Stomach (tissue), 19 donors: Measurements from ENCODE around the gene GDPD3. TPM values are rescaled to one million over a fixed set of nuclear protein-coding genes. Genes with fewer than 3 reads are reported as not detected.

Experiments
- DNase-seq, 2 donors: peaks; one replicate each; pipeline versions ENCODE4 v3.0.0 to v3.0.0-alpha.2; 2013 to 2019
- H3K27ac ChIP-seq, 5 donors: fragments of 200-600 bp in 4 of 5; sonication (generic) in 4 of 5; one replicate each; pipeline ENCODE4 v1.5.1; 2013 to 2019; ENCODE audit warnings: mild to moderate bottlenecking in 1 of 5, moderate library complexity in 1 of 5
- H3K27me3 ChIP-seq, 3 donors: fragments of 200-600 bp; sonication (generic); one replicate each; pipeline ENCODE4 v1.5.1; 2017 to 2019; ENCODE audit warnings: mixed run types in 1 of 3
- H3K36me3 ChIP-seq, 4 donors: fragments of 200-600 bp; sonication (generic); 1 replicate in 3 of 4; 2 replicates in 1 of 4; pipeline ENCODE4 v1.5.1; 2016 to 2019
- H3K4me1 ChIP-seq, 4 donors: fragments of 200-600 bp; sonication (generic); one replicate each; pipeline ENCODE4 v1.5.1; 2016 to 2019
- H3K4me3 ChIP-seq, 4 donors: fragments of 200-600 bp; sonication (generic) in 3 of 4; one replicate each; pipeline ENCODE4 v1.5.1; 2016 to 2019; ENCODE audit warnings: mild to moderate bottlenecking in 1 of 4
- H3K9me3 ChIP-seq, 4 donors: fragments of 200-600 bp; sonication (generic); one replicate each; pipeline ENCODE4 v1.5.1; 2016 to 2019
- EP300 ChIP-seq: sonication (generic); formaldehyde crosslinking; IDR thresholded peaks from one replicate; pipeline ENCODE4 v1.6.1; 2017; ENCODE audit warnings: antibody characterized with exemption
- POLR2A ChIP-seq, 4 donors: fragments of 450-650 bp; IDR thresholded peaks; one replicate each; pipeline ENCODE4 v1.6.1; 2016; ENCODE audit warnings: antibody characterized with exemption in 4 of 4, control low read depth in 2 of 4, mild to moderate bottlenecking in 1 of 4, moderate library complexity in 1 of 4
- POLR2AphosphoS5 ChIP-seq, 3 donors: sonication (generic); formaldehyde crosslinking; IDR thresholded peaks; one replicate each; pipeline ENCODE4 v1.6.1; 2016; ENCODE audit warnings: antibody characterized with exemption in 3 of 3
- WGBS, 5 donors: extraction: QIAGEN DNeasy Blood & Tissue Kit in 3 of 5; methylation state at CpG; one replicate each; pipeline versions ENCODE4 v1.1.5 to v1.1.7; 2013 to 2018; 5-methylcytosine and 5-hydroxymethylcytosine counted together
- intact Hi-C: fragments of 100-400 bp; cut with DNase I; formaldehyde crosslinking; loops from one replicate; pipeline ENCODE4 v1.15.1; 2023; ENCODE audit warnings: low total_unique reads
- long read RNA-seq, 10 donors: transcript quantifications; one replicate each; lab custom pipeline, GENCODE V29; 2026
- polyA plus RNA-seq, 3 donors: library from polyadenylated mRNA; stranded (reverse); fragments of 200-250 nt; gene quantifications; one replicate each; pipeline ENCODE4 v1.2.3, GENCODE V29; 2013
- total RNA-seq, 5 donors: library from RNA; depleted of rRNA; stranded (reverse); fragments of >200 nt; gene quantifications; one replicate each; pipeline versions ENCODE4 v1.1.0 to v1.2.3, GENCODE V29; 2014 to 2016
- TF ChIP-seq, protein P1 (sequence below), 7 experiments: fragments of 450-650 bp in 4 of 7; fragments of 200-600 bp in 3 of 7; sonication (generic) in 3 of 7; IDR thresholded peaks; one replicate each; pipeline ENCODE4 v1.5.1; 2016 to 2019; ENCODE audit warnings: antibody characterized with exemption in 7 of 7, control low read depth in 2 of 7, mild to moderate bottlenecking in 1 of 7
- donor health status: healthy with polysubstance abuse.
- donor health status: Bipolar disorder and iron deficiency.
- donor health status: healthy.

GDPD3 gene, protein sequence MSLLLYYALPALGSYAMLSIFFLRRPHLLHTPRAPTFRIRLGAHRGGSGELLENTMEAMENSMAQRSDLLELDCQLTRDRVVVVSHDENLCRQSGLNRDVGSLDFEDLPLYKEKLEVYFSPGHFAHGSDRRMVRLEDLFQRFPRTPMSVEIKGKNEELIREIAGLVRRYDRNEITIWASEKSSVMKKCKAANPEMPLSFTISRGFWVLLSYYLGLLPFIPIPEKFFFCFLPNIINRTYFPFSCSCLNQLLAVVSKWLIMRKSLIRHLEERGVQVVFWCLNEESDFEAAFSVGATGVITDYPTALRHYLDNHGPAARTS
- total RNA-seq: 100 to 1,000 TPM in 1 of 5 donors, 1 to 10 TPM in 4; 1.8 to 178 (median 7.2) TPM
- 10 to 100 TPM in 1 of 3 donors, 1 to 10 TPM in 2; 4.4 to 15.9 (median 4.6) TPM for polyA plus RNA-seq
- long read RNA-seq, donor 1, partial matches to known transcripts: 0 of 1 reads
- long read RNA-seq, donor 1, other reads (novel, unspliced or antisense): 0 of 1 reads
- long read RNA-seq, donor 2: 0 reads
- long read RNA-seq, donor 3, partial matches to known transcripts: 0 of 2 reads
- long read RNA-seq, donor 3, other reads (novel, unspliced or antisense): 0 of 2 reads
- long read RNA-seq, donor 4: 0 reads
- long read RNA-seq, donor 5, partial matches to known transcripts: 0 of 1 reads
- long read RNA-seq, donor 5, other reads (novel, unspliced or antisense): 0 of 1 reads
- long read RNA-seq, donor 6, partial matches to known transcripts: 0 of 2 reads
- long read RNA-seq, donor 6, other reads (novel, unspliced or antisense): 0 of 2 reads
- long read RNA-seq, donor 7: 0 reads
- long read RNA-seq, donor 8, partial matches to known transcripts: 0 of 2 reads
- long read RNA-seq, donor 8, other reads (novel, unspliced or antisense): 0 of 2 reads
- long read RNA-seq, donor 9, partial matches to known transcripts: 0 of 2 reads
- long read RNA-seq, donor 9, other reads (novel, unspliced or antisense): 0 of 2 reads
- long read RNA-seq, donor 10: 0 reads

DNA sequence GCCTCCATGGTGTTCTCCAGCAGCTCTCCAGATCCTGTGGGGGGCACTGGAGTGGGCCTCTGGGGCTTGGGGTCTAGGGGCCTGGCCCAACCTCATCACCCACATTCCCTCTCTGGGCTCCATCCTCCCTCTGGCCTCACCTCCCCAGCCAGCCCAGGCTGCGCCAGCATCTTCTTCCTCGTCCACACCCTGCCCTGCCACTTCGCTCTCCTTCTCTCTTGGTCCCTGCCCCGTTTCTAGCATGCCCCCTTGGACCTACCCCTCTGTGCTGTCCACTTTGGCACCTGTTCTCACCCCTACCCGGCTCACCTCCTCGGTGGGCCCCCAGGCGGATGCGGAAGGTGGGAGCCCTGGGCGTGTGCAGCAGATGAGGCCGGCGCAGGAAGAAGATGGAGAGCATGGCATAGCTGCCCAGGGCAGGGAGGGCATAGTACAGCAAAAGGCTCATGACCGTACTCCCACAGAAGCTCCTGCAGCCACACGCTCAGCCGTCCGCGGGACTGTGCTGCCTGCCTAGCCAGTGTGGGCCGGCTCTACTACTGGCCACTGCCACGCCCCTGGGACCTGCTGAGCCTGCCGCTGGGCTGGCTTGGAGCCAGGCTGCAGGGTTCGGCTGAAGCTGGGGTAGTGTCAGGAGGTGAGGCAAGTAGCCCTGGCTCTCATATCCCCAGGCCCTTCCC is at the start of gene GDPD3:
Gene GDPD3, minus strand, starts transcription at position 507 of the 680 bp plus-strand sequence. Its CDS starts 59 bp downstream, at position 448.
- no peaks in the 10 kb centered on the region for H3K27me3 ChIP-seq
- WGBS, 5 donors: 46 to 73% (median 54%) methylated on average over 14 to 20 of the region's 20 CpGs
- H3K4me3 ChIP-seq: no peak within 1 kb of the TSS
- peak within 1 kb of the TSS; percentile 55 to 67 (median 64) for H3K27ac ChIP-seq
- DNase-seq: peak; percentile 76 to 85
- H3K36me3 ChIP-seq: peaks cover 55 to 99% (median 90%) of the 10 kb centered on the region in 4 donors
- no peaks in the 10 kb centered on the region for H3K9me3 ChIP-seq
- peaks cover 16 to 67% (median 36%) of the 10 kb centered on the region in 4 donors for H3K4me1 ChIP-seq
- intact Hi-C loops: no loop called here
- TF ChIP-seq EP300 (no peak), POLR2AphosphoS5 (IDR thresholded peaks at IDR 0.05) (peak in 1 of 3 donors; percentile 41)

DNA sequence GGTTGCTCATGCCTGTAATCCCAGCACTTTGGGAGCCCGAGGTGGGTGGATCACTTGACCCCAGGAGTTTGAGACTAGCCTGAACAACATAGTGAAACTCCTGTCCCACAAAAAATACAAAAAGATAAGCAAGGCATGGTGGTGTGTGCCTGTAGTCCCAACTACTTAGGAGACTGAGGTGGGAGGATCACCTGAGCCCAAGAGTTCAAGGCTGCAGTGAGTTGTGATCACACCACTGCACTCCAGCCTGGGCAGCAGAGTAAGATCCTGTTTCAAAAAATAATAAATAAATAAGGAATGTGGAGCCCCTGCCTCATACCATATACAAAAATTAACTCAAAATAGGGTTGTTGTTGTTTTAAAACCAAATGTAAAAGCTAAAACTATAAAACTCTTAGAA is 43.9 kb upstream of the GDPD3 start:
- no peaks in the 10 kb centered on the region for H3K9me3 ChIP-seq
- intact Hi-C loops: no loop called here
- H3K36me3 ChIP-seq: no peaks in the 10 kb centered on the region
- WGBS, 5 donors: 58 to 75% (median 62%) methylated on average over 1 of the region's 1 CpG
- no peak for DNase-seq
- H3K27ac ChIP-seq: no peak overlapping the region
- H3K27me3 ChIP-seq: no peaks in the 10 kb centered on the region
- H3K4me3 ChIP-seq: no peak overlapping the region
- no peaks in the 10 kb centered on the region for H3K4me1 ChIP-seq
- no peak for TF ChIP-seq EP300
- TF ChIP-seq, protein P1, sequence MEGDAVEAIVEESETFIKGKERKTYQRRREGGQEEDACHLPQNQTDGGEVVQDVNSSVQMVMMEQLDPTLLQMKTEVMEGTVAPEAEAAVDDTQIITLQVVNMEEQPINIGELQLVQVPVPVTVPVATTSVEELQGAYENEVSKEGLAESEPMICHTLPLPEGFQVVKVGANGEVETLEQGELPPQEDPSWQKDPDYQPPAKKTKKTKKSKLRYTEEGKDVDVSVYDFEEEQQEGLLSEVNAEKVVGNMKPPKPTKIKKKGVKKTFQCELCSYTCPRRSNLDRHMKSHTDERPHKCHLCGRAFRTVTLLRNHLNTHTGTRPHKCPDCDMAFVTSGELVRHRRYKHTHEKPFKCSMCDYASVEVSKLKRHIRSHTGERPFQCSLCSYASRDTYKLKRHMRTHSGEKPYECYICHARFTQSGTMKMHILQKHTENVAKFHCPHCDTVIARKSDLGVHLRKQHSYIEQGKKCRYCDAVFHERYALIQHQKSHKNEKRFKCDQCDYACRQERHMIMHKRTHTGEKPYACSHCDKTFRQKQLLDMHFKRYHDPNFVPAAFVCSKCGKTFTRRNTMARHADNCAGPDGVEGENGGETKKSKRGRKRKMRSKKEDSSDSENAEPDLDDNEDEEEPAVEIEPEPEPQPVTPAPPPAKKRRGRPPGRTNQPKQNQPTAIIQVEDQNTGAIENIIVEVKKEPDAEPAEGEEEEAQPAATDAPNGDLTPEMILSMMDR (IDR thresholded peaks at IDR 0.05): no peak
- no peak for TF ChIP-seq POLR2AphosphoS5 (IDR thresholded peaks at IDR 0.05)
- TF ChIP-seq POLR2A (IDR thresholded peaks at IDR 0.05): no peak

DNA sequence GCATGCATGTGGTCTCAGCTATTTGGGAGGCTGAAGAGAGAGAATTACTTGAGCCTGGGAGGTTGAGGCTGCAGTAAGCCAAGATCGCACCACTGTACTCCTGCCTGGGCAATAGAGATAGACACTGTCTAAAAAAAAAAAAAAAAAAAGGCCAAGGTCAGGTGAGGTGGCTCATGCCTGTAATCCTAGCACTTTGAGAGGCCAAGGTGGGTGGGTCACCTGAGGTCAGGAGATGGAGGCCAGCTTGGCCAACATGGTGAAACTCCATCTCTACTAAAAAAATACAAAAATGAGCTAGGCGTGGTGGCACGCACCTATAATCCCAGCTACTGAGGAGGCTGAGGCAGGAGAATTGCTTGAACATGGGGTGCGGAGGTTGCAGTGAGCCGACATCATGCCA is 41.9 kb upstream of the GDPD3 start:
- no peak for TF ChIP-seq POLR2AphosphoS5 (IDR thresholded peaks at IDR 0.05)
- TF ChIP-seq POLR2A (IDR thresholded peaks at IDR 0.05): no peak
- TF ChIP-seq, protein P1 (IDR thresholded peaks at IDR 0.05): no peak
- TF ChIP-seq EP300: no peak
- H3K36me3 ChIP-seq: no peaks in the 10 kb centered on the region
- no peak overlapping the region for H3K4me3 ChIP-seq
- intact Hi-C loops: no loop called here
- no peak for DNase-seq
- no peaks in the 10 kb centered on the region for H3K9me3 ChIP-seq
- H3K27ac ChIP-seq: no peak overlapping the region
- no peaks in the 10 kb centered on the region for H3K27me3 ChIP-seq
- no peaks in the 10 kb centered on the region for H3K4me1 ChIP-seq
- WGBS, 5 donors: 90 to 99% (median 95%) methylated on average over 5 of the region's 5 CpGs

- Histone ChIP-seq H3K27ac (no peak overlapping the region), H3K4me1 (no peaks in the 10 kb centered on the region), H3K4me3 (no peak overlapping the region), H3K27me3 (no peaks in the 10 kb centered on the region), H3K36me3 (no peaks in the 10 kb centered on the region), H3K9me3 (peaks cover 0 to 16% (median 9%) of the 10 kb centered on the region in 4 donors)
- 94 to 98% (median 96%) methylated on average over 9 of the region's 9 CpGs for WGBS, 5 donors
- DNase-seq: no peak
- TF ChIP-seq POLR2A (IDR thresholded peaks at IDR 0.05): no peak
- TF ChIP-seq, protein P1 (IDR thresholded peaks at IDR 0.05): no peak
- TF ChIP-seq POLR2AphosphoS5 (IDR thresholded peaks at IDR 0.05): no peak
- TF ChIP-seq EP300: no peak
- intact Hi-C loops: no loop called here
These were observed 39.2 kb upstream of the GDPD3 start for GRCh38 chr16:30152517-30152916.
